OCI-LY1 (cell line): ENCODE results near the gene MCF2L.

Experiments
- EZH2 ChIP-seq: fragments of 200-600 bp; sonication (generic), shearing (Covaris generic); IDR thresholded peaks from 2 replicates; pipeline ENCODE4 v1.8.0; 2017; ENCODE audit warnings: borderline replicate concordance, mixed run types, mild to moderate bottlenecking, antibody characterized with exemption, low read length, moderate library complexity, mixed read lengths
- TF ChIP-seq, protein P1 (sequence below): fragments of 200-600 bp; sonication (generic), shearing (Covaris generic); IDR thresholded peaks from 2 replicates; pipeline ENCODE4 v1.5.1; 2017; ENCODE audit warnings: mild to moderate bottlenecking, antibody characterized with exemption, low read length, moderate library complexity, mixed read lengths

DNA sequence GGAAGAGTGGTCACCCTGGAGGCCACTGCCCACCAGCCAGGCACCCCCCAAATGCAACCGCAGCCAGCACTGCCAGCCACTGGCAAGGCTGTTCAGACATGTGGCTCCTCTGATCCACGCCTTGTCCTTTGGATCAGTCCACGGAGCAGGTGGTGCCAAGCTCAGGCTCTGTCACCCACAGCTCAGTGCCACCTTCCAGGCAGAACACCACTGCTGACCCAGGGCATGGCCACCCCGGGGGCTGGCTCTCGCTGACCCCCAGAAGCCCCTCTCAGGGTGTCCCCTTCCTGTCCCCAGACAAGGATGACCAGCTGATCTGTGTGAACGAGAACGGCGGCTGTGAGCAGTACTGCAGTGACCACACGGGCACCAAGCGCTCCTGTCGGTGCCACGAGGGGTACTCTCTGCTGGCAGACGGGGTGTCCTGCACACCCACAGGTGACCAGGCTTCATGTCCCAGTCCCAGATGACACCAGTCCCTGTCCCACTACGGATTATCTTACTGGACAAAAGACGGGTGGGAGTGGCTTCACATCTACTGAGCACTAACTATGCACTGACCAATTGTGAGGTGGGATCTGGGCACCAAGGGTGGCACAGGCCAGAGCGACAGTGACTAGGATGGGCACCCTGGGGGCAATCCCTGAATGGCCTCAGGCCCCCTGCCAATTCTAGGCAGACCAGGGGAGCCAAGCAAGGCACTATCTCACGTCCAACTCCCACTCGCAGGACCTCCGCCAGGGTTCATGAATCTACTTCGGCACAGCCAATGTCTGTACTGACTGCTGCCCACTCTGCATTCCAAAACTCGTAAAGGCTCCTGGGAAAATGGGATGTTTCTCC is 146.6 kb downstream of the MCF2L start:
- TF ChIP-seq, protein P1, sequence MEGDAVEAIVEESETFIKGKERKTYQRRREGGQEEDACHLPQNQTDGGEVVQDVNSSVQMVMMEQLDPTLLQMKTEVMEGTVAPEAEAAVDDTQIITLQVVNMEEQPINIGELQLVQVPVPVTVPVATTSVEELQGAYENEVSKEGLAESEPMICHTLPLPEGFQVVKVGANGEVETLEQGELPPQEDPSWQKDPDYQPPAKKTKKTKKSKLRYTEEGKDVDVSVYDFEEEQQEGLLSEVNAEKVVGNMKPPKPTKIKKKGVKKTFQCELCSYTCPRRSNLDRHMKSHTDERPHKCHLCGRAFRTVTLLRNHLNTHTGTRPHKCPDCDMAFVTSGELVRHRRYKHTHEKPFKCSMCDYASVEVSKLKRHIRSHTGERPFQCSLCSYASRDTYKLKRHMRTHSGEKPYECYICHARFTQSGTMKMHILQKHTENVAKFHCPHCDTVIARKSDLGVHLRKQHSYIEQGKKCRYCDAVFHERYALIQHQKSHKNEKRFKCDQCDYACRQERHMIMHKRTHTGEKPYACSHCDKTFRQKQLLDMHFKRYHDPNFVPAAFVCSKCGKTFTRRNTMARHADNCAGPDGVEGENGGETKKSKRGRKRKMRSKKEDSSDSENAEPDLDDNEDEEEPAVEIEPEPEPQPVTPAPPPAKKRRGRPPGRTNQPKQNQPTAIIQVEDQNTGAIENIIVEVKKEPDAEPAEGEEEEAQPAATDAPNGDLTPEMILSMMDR = no peak
- TF ChIP-seq EZH2 = no peak
